ENCODE results near the gene COL5A1.

The COL5A1 gene

DNA sequence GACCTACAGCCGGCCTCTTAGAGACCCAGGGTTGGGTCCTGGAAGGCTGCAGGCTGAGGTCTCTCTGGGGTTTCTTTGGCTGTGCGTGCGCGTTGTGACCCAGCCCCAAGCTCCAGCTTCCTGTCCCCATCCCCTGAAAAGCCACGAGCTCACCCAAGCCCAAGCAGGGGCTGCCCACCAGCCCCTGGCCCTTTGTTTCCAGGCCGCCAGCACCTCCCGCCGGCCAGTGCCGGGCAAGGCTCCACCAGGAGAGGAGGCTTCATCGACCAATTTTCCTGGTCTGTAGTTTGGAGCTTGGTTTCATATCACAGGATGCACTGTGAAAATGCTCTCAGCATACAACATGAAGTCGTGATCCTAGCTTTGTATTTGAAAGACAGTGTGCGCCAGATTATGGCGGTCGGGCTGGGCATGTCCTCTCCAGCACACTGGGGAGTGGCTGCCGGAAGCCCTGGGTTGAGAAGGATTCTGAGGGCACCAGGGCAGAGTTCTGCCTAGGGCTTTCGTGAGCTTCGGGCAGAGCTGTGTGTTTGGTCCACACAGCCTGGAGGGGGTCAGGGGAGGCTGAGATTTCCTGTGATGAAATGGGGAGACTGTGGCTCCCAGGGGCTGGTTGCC, 78.6 kb downstream of the COL5A1 start:
- TF ChIP-seq POLR2AphosphoS5 (IDR thresholded peaks at IDR 0.05; ENCODE audit: borderline replicate concordance, low read depth, low read length): no peak
- no peak for TF ChIP-seq FOXP2 (optimal IDR thresholded peaks at IDR 0.05; ENCODE audit: control extremely low read depth, extremely low read length, insufficient read depth)
- no peak for TF ChIP-seq EZH2 (IDR thresholded peaks at IDR 0.05)

DNA sequence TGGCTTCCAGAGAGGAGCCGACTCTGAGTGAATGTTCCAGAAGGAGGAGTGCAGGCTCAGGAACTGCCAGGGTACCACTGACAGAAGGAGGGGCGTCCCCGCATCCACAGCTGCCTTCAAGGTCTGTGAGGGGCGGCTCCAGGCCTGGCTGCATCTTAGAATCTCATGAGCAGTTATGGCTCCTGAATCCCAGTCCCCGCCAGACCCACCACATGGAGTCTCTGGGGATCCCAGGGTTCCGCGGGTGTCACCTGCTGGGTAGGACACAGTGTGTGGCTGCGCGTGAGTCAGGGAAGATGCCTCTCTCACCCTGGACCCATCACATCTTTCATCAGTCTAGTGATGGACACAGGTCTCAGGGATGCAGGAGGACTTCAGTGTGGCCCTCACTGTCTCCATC, 79.2 kb downstream of the COL5A1 start:
- Histone ChIP-seq H3K36me3 (ENCODE audit: insufficient read depth, low read length) (no peaks in the 10 kb centered on the region), H3K4me3 (no peak overlapping the region), H3K9ac (ENCODE audit: insufficient read length) (no peak overlapping the region), H3K9me3 (ENCODE audit: low read depth, low read length) (no peaks in the 10 kb centered on the region), H3K27ac (no peak overlapping the region)
- TF ChIP-seq POLR2AphosphoS5 (IDR thresholded peaks at IDR 0.05; ENCODE audit: borderline replicate concordance, low read depth, low read length) (no peak), FOXP2 (optimal IDR thresholded peaks at IDR 0.05; ENCODE audit: control extremely low read depth, extremely low read length, insufficient read depth) (no peak), EZH2 (IDR thresholded peaks at IDR 0.05) (no peak)
- no peak for DNase-seq (ENCODE audit: low read depth, low spot score)

More for the DNA sequence above, 78.6 kb downstream of the COL5A1 start:
- no peaks in the 10 kb centered on the region for H3K9me3 ChIP-seq (ENCODE audit: low read depth, low read length)
- H3K27ac ChIP-seq: no peak overlapping the region
- H3K9ac ChIP-seq (ENCODE audit: insufficient read length): no peak overlapping the region
- no peaks in the 10 kb centered on the region for H3K36me3 ChIP-seq (ENCODE audit: insufficient read depth, low read length)
- no peak overlapping the region for H3K4me3 ChIP-seq
- no peak for DNase-seq (ENCODE audit: low read depth, low spot score)

DNA sequence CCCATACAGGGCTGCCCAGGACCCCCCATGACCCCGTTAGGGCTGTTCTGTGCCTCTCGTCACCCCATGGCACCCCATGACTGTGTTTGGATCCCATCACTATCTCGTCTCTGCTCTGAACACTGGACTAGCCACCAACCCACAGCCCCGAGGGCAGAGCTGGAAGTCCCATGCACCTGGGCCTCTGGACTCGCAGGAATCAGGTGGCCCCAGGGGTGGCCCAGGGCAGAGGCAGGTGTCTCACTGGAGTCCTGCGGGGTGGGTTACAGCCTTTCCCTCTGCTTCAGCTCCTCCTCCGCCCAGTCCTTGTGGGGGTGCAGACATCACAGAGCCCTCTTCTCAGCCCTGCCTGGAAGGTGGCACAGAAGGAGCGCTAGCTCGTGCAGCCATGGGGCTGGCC, 79.7 kb downstream of the COL5A1 start:
- H3K9me3 ChIP-seq (ENCODE audit: low read depth, low read length): no peaks in the 10 kb centered on the region
- H3K27ac ChIP-seq: no peak overlapping the region
- no peak overlapping the region for H3K4me3 ChIP-seq
- H3K9ac ChIP-seq (ENCODE audit: insufficient read length): no peak overlapping the region
- H3K36me3 ChIP-seq (ENCODE audit: insufficient read depth, low read length): no peaks in the 10 kb centered on the region
- DNase-seq (ENCODE audit: low read depth, low spot score): no peak
- TF ChIP-seq POLR2AphosphoS5 (IDR thresholded peaks at IDR 0.05; ENCODE audit: borderline replicate concordance, low read depth, low read length) (no peak), FOXP2 (optimal IDR thresholded peaks at IDR 0.05; ENCODE audit: control extremely low read depth, extremely low read length, insufficient read depth) (no peak), EZH2 (IDR thresholded peaks at IDR 0.05) (no peak)

DNA sequence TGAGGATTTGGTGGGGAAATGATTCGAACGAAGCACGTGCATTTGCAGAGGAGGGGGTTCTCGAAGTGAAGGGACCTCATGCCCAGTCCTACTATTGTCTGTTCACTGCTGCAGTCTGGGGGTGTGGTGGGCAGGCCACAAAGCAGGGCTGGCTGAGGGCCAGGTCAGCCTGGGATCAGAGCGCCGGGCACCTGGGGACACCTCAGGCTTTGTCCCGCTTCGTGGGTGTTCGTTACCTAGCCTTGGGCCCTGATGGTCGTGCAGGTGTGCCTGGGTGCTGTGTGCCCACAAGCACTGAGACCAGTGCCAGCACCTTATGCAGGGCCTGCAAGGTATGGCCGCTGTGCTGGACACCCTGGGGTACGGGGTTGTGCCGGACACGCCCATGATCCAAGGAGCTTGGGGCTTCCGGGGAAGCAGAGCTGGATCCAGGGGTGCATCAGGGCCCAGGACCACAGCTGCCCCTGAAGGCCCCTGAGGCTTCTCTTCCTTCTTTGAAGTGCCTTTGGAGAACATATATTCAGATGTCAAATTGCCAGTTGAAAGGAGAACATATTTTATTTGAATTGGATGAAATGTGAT, 80.6 kb downstream of the COL5A1 start:
- Histone ChIP-seq H3K36me3 (ENCODE audit: insufficient read depth, low read length) (no peaks in the 10 kb centered on the region; the same call in 1 of the 2 replicates), H3K27ac (no peak overlapping the region), H3K4me3 (no peak overlapping the region), H3K9ac (ENCODE audit: insufficient read length) (no peak overlapping the region), H3K9me3 (ENCODE audit: low read depth, low read length) (no peaks in the 10 kb centered on the region)
- no peak for TF ChIP-seq FOXP2 (optimal IDR thresholded peaks at IDR 0.05; ENCODE audit: control extremely low read depth, extremely low read length, insufficient read depth)
- TF ChIP-seq EZH2 (IDR thresholded peaks at IDR 0.05): no peak
- TF ChIP-seq POLR2AphosphoS5 (IDR thresholded peaks at IDR 0.05; ENCODE audit: borderline replicate concordance, low read depth, low read length): no peak
- DNase-seq (ENCODE audit: low read depth, low spot score): no peak

DNA sequence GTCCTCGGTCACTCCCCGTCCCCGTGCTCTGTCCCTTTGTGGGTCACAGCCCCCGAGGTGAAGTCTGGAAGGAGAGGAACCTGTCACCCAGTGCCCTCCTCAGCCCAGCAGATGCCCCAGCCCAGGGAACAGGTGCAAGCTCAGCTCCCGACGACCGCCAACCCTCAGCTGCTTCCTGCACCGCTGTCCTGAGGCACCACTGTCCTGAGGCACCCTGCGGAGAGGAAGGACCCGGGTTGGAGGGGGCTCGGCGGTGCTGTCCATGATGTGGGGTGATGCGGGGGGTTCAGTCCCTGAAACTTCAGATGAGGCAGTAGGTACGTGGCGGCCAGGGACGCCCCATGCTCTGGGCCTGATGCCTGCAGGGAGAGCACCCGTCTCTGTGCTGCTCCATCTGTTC, 81.4 kb downstream of the COL5A1 start:
- Histone ChIP-seq H3K27ac (no peak overlapping the region), H3K9me3 (ENCODE audit: low read depth, low read length) (no peaks in the 10 kb centered on the region), H3K36me3 (ENCODE audit: insufficient read depth, low read length) (peaks cover 5% of the 10 kb centered on the region; the same call in 1 of the 2 replicates), H3K9ac (ENCODE audit: insufficient read length) (no peak overlapping the region), H3K4me3 (no peak overlapping the region)
- DNase-seq (ENCODE audit: low read depth, low spot score): no peak
- TF ChIP-seq EZH2 (IDR thresholded peaks at IDR 0.05) (no peak), POLR2AphosphoS5 (IDR thresholded peaks at IDR 0.05; ENCODE audit: borderline replicate concordance, low read depth, low read length) (no peak), FOXP2 (optimal IDR thresholded peaks at IDR 0.05; ENCODE audit: control extremely low read depth, extremely low read length, insufficient read depth) (no peak)

DNA sequence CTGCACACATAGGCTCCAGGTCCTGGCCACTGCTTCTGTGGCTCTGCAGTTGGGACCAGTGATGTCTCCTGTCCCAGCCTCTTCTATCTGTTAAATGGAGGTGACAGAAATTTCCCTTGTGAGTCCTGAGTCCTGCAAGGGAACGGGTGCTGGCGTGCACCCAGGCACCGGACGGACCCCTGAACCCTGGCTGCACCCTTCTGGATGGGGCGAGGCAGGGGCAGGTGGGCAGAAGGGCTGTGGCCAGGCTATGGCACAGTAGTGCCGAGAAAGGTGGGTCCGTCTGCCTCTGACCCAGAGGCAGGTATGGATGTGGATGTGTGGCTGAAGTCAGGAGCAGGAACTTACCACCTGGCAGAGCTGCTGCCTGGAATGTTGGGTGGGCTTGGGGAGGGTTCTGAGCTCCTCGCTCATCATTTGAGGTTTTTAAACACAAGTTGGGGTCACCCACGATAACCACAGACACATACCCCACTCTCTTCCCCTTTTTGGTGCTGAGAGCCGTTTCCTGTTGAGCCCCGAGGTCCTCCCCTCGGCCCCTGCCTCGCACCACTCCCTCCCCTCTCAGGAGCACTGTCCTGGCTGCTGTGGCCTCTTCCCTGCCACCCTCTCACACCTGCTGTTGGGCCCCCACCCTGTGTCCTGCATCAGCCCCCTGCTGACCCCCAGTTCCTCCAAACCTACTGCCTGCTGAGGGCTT, 82.0 kb downstream of the COL5A1 start:
- Histone ChIP-seq H3K36me3 (ENCODE audit: insufficient read depth, low read length) (peaks cover 5% of the 10 kb centered on the region; the same call in 1 of the 2 replicates), H3K27ac (no peak overlapping the region), H3K4me3 (no peak overlapping the region), H3K9me3 (ENCODE audit: low read depth, low read length) (no peaks in the 10 kb centered on the region), H3K9ac (ENCODE audit: insufficient read length) (no peak overlapping the region)
- DNase-seq (ENCODE audit: low read depth, low spot score): no peak
- TF ChIP-seq POLR2AphosphoS5 (IDR thresholded peaks at IDR 0.05; ENCODE audit: borderline replicate concordance, low read depth, low read length): no peak
- TF ChIP-seq FOXP2 (optimal IDR thresholded peaks at IDR 0.05; ENCODE audit: control extremely low read depth, extremely low read length, insufficient read depth): no peak
- no peak for TF ChIP-seq EZH2 (IDR thresholded peaks at IDR 0.05)

DNA sequence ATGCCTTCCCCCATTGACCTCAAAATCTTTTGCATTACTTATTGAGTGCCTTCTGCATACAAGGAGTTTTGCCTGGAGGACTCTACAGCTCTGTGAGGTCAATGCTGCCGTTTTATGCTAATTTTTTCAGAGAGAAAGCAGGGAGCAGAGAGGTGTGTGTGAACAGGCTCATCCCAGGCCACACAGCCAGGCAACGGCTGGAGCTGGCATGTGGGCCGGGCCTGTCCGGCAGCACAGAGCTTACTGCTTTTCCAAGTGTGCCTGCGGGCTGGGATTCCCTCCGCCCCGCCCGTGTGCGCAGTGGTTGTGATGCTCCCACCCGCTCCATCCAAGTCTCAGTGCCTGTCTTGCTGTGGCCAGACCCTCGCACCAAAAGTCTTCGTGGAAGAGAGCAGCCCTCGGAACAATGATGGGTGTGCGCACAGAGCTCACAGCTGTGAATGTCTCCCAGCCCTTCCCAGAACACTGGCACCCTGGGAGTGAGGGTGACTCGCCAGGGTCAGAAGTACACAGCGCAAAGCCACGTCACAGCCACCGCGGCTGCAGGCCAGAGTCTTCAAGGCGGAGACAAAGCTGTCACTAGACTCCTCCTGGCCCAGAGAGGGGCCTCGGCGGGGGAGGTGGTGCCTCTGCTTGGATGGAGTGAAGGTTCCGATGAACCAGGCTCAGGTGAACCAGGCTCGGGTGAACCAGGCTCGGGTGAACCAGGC, 82.8 kb downstream of the COL5A1 start:
- peaks cover 5% of the 10 kb centered on the region; the same call in 1 of the 2 replicates for H3K36me3 ChIP-seq (ENCODE audit: insufficient read depth, low read length)
- H3K27ac ChIP-seq: no peak overlapping the region
- DNase-seq (ENCODE audit: low read depth, low spot score): no peak
- no peaks in the 10 kb centered on the region for H3K9me3 ChIP-seq (ENCODE audit: low read depth, low read length)
- TF ChIP-seq FOXP2 (optimal IDR thresholded peaks at IDR 0.05; ENCODE audit: control extremely low read depth, extremely low read length, insufficient read depth): no peak
- no peak for TF ChIP-seq EZH2 (IDR thresholded peaks at IDR 0.05)
- TF ChIP-seq POLR2AphosphoS5 (IDR thresholded peaks at IDR 0.05; ENCODE audit: borderline replicate concordance, low read depth, low read length): no peak
- H3K9ac ChIP-seq (ENCODE audit: insufficient read length): no peak overlapping the region
- no peak overlapping the region for H3K4me3 ChIP-seq

Data from SK-N-MC (cell line).